ENCODE measurements around the gene ESPNL. TPM values are rescaled to one million over a fixed set of nuclear protein-coding genes. Genes with fewer than 3 reads are reported as not detected.

ESPNL gene
- total RNA-seq, 1 donor from 2014 or later, result under 0.01 TPM

GRCh38 chr2:238075397-238075796 is 24.7 kb upstream of the ESPNL start:
- no peak for DNase-seq (ENCODE audit: low read depth, low spot score)

GRCh38 chr2:238077292-238077691 is 22.8 kb upstream of the ESPNL start:
- no peak for DNase-seq (ENCODE audit: low read depth, low spot score)

- DNase-seq (ENCODE audit: low read depth, low spot score), result no peak
Measured at GRCh38 chr2:238079874-238080327, 20.2 kb upstream of the ESPNL start.

- no peak for DNase-seq (ENCODE audit: low read depth, low spot score)
Measured at GRCh38 chr2:238080518-238080917, 19.6 kb upstream of the ESPNL start.

GRCh38 chr2:238081150-238081549 is 19.0 kb upstream of the ESPNL start:
- no peak for DNase-seq (ENCODE audit: low read depth, low spot score)

GRCh38 chr2:238081561-238081960 is 18.6 kb upstream of the ESPNL start:
- no peak for DNase-seq (ENCODE audit: low read depth, low spot score)

GRCh38 chr2:238082151-238082550 is 18.0 kb upstream of the ESPNL start:
- no peak for DNase-seq (ENCODE audit: low read depth, low spot score)

GRCh38 chr2:238082827-238083226 is 17.3 kb upstream of the ESPNL start:
- no peak for DNase-seq (ENCODE audit: low read depth, low spot score)

- DNase-seq (ENCODE audit: low read depth, low spot score), result no peak
Measured at GRCh38 chr2:238083919-238084318, 16.2 kb upstream of the ESPNL start.

GRCh38 chr2:238084761-238085160 is 15.4 kb upstream of the ESPNL start:
- DNase-seq (ENCODE audit: low read depth, low spot score), result no peak

- no peak for DNase-seq (ENCODE audit: low read depth, low spot score)
Measured at GRCh38 chr2:238085899-238086298, 14.2 kb upstream of the ESPNL start.

GRCh38 chr2:238087211-238087610 is 12.9 kb upstream of the ESPNL start:
- DNase-seq (ENCODE audit: low read depth, low spot score), result no peak

GRCh38 chr2:238090887-238091286 is 9.3 kb upstream of the ESPNL start:
- DNase-seq (ENCODE audit: low read depth, low spot score), result no peak

- DNase-seq (ENCODE audit: low read depth, low spot score), result no peak
Measured at GRCh38 chr2:238091436-238092060, 8.6 kb upstream of the ESPNL start.

- DNase-seq (ENCODE audit: low read depth, low spot score), result no peak
Measured at GRCh38 chr2:238092486-238093035, 7.6 kb upstream of the ESPNL start.

GRCh38 chr2:238093181-238094140 is 6.7 kb upstream of the ESPNL start:
- DNase-seq (ENCODE audit: low read depth, low spot score), result no peak

GRCh38 chr2:238094438-238095022 is 5.6 kb upstream of the ESPNL start:
- DNase-seq (ENCODE audit: low read depth, low spot score), result no peak

- DNase-seq (ENCODE audit: low read depth, low spot score), result no peak
Measured at GRCh38 chr2:238095143-238095542, 5.0 kb upstream of the ESPNL start.

- DNase-seq (ENCODE audit: low read depth, low spot score), result no peak
Measured at GRCh38 chr2:238096311-238097011, 3.7 kb upstream of the ESPNL start.

- no peak for DNase-seq (ENCODE audit: low read depth, low spot score)
Measured at GRCh38 chr2:238097201-238097987, 2.7 kb upstream of the ESPNL start.
